ENCODE measurements around the gene TSPAN18. TPM values are rescaled to one million over a fixed set of nuclear protein-coding genes. Genes with fewer than 3 reads are reported as not detected.

Gene TSPAN18
- total RNA-seq, 2 experiments from 2014 or later = not detected

GRCh38 chr11:44737245-44738085, 10.7 kb downstream of the TSPAN18 start:
- no peaks in the 10 kb centered on the region for H3K9me2 ChIP-seq (ENCODE audit: insufficient read depth, low read length)
- no TSS peak for BruUV-seq (replicated peaks)
- TF ChIP-seq CTCF (conservative IDR thresholded peaks at IDR 0.05; ENCODE audit: low read length) (no peak), EZH2phosphoT487 (IDR thresholded peaks at IDR 0.05; ENCODE audit: borderline replicate concordance, low read depth, low read length) (no peak)
- H2AFZ ChIP-seq (ENCODE audit: low read length) = no peak overlapping the region
- H3K27ac ChIP-seq (ENCODE audit: low read depth, low read length, poor library complexity, severe bottlenecking) = no peak overlapping the region
- no peak for DNase-seq (ENCODE audit: low spot score)
- intact Hi-C loops (cut with micrococcal nuclease; ENCODE audit: unreplicated experiment) = no loop called here
- H4K20me1 ChIP-seq (ENCODE audit: insufficient read depth, low read length) = no peaks in the 10 kb centered on the region
- H3K4me1 ChIP-seq (ENCODE audit: insufficient read depth, low read length, poor library complexity, severe bottlenecking) = no peaks in the 10 kb centered on the region
- H3K36me3 ChIP-seq (ENCODE audit: insufficient read depth, low read length) = no peaks in the 10 kb centered on the region
- ChIA-PET CTCF (ENCODE audit: unreplicated experiment) (no interaction called here), POLR2A (interaction anchor here (0.5 to 0.6 kb wide), 2 partner anchors 125 to 611 kb away, joined by 3 read pairs; no protein-coding TSS in a partner anchor)
- H3K4me2 ChIP-seq (ENCODE audit: low read length) = no peak overlapping the region
- H3K79me2 ChIP-seq (ENCODE audit: insufficient read depth, low read depth, low read length) = no peaks in the 10 kb centered on the region
- no peak overlapping the region for H3K4me3 ChIP-seq (ENCODE audit: low read depth, low read length, poor library complexity, severe bottlenecking)
- H3K9me3 ChIP-seq (ENCODE audit: low read length) = no peaks in the 10 kb centered on the region

DNA sequence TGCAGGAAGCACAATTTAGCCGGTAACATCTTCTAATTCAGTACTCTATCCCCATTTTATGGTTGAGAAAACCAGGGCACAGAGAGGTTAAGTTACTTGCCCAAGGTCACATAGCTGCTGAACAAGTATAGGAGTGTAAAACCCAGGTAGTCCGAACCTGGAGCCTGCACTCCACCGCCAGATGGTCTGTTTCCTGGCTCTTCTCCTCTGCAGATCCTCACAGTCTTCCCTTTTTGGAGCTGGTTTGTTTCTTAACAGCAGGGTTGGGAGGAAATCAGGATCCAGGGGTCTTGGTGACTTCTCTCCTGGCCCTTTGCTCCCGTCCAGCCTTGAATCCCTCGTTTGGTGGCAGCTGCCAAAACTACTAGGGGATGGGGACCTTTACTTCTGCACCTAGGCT, 12.0 kb downstream of the TSPAN18 start:
- H3K9me3 ChIP-seq (ENCODE audit: low read length) = no peaks in the 10 kb centered on the region
- no peaks in the 10 kb centered on the region for H3K9me2 ChIP-seq (ENCODE audit: insufficient read depth, low read length)
- H3K4me3 ChIP-seq (ENCODE audit: low read depth, low read length, poor library complexity, severe bottlenecking) = no peak overlapping the region
- TF ChIP-seq CTCF (conservative IDR thresholded peaks at IDR 0.05; ENCODE audit: low read length) = no peak
- no peak for TF ChIP-seq EZH2phosphoT487 (IDR thresholded peaks at IDR 0.05; ENCODE audit: borderline replicate concordance, low read depth, low read length)
- no peak for DNase-seq (ENCODE audit: low spot score)
- no TSS peak for BruUV-seq (replicated peaks)
- H3K4me2 ChIP-seq (ENCODE audit: low read length) = no peak overlapping the region
- no peaks in the 10 kb centered on the region for H3K36me3 ChIP-seq (ENCODE audit: insufficient read depth, low read length)
- ChIA-PET POLR2A (interaction anchor here (0.9 kb wide), 1 partner anchor 9 kb away, joined by 3 read pairs; no protein-coding TSS in a partner anchor), CTCF (ENCODE audit: unreplicated experiment) (no interaction called here)
- intact Hi-C loops (cut with micrococcal nuclease; ENCODE audit: unreplicated experiment) = no loop called here
- no peak overlapping the region for H3K27ac ChIP-seq (ENCODE audit: low read depth, low read length, poor library complexity, severe bottlenecking)
- H3K4me1 ChIP-seq (ENCODE audit: insufficient read depth, low read length, poor library complexity, severe bottlenecking) = no peaks in the 10 kb centered on the region
- no peaks in the 10 kb centered on the region for H3K79me2 ChIP-seq (ENCODE audit: insufficient read depth, low read depth, low read length)
- H2AFZ ChIP-seq (ENCODE audit: low read length) = no peak overlapping the region
- no peaks in the 10 kb centered on the region for H4K20me1 ChIP-seq (ENCODE audit: insufficient read depth, low read length)

DNA sequence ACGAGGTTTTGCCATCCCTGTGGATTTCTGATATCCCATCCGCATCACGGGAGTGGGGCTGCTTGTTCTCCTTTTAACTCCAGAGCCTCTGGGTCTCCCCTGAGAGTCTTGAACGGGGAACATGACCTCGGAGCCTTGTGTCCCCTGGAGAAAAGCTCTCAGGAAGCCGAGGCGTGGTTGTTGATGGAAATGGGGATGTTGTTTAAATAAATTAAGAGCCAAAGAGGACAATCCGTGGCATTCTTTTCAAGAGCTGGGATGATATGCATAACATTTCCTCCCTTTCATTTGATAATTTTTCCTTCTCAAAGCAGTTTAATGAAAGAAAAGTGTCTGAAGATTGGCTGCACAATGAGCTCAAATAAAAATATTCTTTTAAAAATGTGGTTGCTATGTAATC, 14.2 kb downstream of the TSPAN18 start:
- Histone ChIP-seq H3K4me2 (ENCODE audit: low read length) (no peak overlapping the region), H3K36me3 (ENCODE audit: insufficient read depth, low read length) (no peaks in the 10 kb centered on the region), H4K20me1 (ENCODE audit: insufficient read depth, low read length) (no peaks in the 10 kb centered on the region), H3K9me3 (ENCODE audit: low read length) (no peaks in the 10 kb centered on the region), H3K79me2 (ENCODE audit: insufficient read depth, low read depth, low read length) (no peaks in the 10 kb centered on the region), H3K9me2 (ENCODE audit: insufficient read depth, low read length) (no peaks in the 10 kb centered on the region), H2AFZ (ENCODE audit: low read length) (no peak overlapping the region), H3K27ac (ENCODE audit: low read depth, low read length, poor library complexity, severe bottlenecking) (no peak overlapping the region), H3K4me3 (ENCODE audit: low read depth, low read length, poor library complexity, severe bottlenecking) (no peak overlapping the region), H3K4me1 (ENCODE audit: insufficient read depth, low read length, poor library complexity, severe bottlenecking) (no peaks in the 10 kb centered on the region)
- DNase-seq (ENCODE audit: low spot score) = no peak
- ChIA-PET POLR2A (no interaction called here), CTCF (ENCODE audit: unreplicated experiment) (no interaction called here)
- TF ChIP-seq EZH2phosphoT487 (IDR thresholded peaks at IDR 0.05; ENCODE audit: borderline replicate concordance, low read depth, low read length) (no peak), CTCF (conservative IDR thresholded peaks at IDR 0.05; ENCODE audit: low read length) (no peak)
- intact Hi-C loops (cut with micrococcal nuclease; ENCODE audit: unreplicated experiment) = no loop called here
- BruUV-seq (replicated peaks) = no TSS peak
